HEK293 (cell line): ENCODE data around the gene UNC93A.
"Not testable (repeated sequence)": the region's sequence is repeated elsewhere in the genome, so short reads cannot be mapped to it uniquely, and the experiment has no call there.

ENCODE experiments used
- CTCF ChIA-PET: fragments of 350-600 bp; formaldehyde crosslinking; extraction: SDS; loops from one replicate; lab custom pipeline; 2021; ENCODE audit warnings: antibody characterized with exemption; lab: Yijun Ruan, JAX
- POLR2A ChIA-PET: fragments of 300-600 bp; formaldehyde crosslinking; extraction: SDS; loops from one replicate; lab custom pipeline; 2020; ENCODE audit warnings: antibody characterized with exemption, inconsistent platforms; lab: Yijun Ruan, JAX
- H3K27ac ChIP-seq: fragments of 200-500 bp; sonication (Bioruptor generic); 2 replicates; pipeline ENCODE4 v1.5.1; 2014; ENCODE audit warnings: low read depth, low read length, control low read depth, inconsistent platforms; ENCODE audit errors: extremely low read depth
- H3K36me3 ChIP-seq, 2 experiments: fragments of 200-500 bp in 1 of 2; sonication (Bioruptor generic) in 1 of 2; 1 replicate in 1 of 2; 2 replicates in 1 of 2; pipeline ENCODE4 v1.5.1; 2014 to 2017; ENCODE audit warnings: inconsistent platforms in 2 of 2, low read length in 2 of 2; ENCODE audit not compliant: control insufficient read depth in 2 of 2, insufficient read depth in 1 of 2
- H3K4me1 ChIP-seq: fragments of 200-500 bp; sonication (Bioruptor generic); 2 replicates; pipeline ENCODE4 v1.5.1; 2014; ENCODE audit warnings: mild to moderate bottlenecking, low read length, inconsistent platforms; ENCODE audit not compliant: control insufficient read depth, insufficient read depth
- H3K4me3 ChIP-seq: 2 replicates; pipeline ENCODE4 v1.5.1; 2011; ENCODE audit warnings: low read depth, mild to moderate bottlenecking, control low read depth, low read length, moderate library complexity
- H3K9me3 ChIP-seq: fragments of 200-500 bp; sonication (Bioruptor generic); 2 replicates; pipeline ENCODE4 v1.5.1; 2014; ENCODE audit warnings: low read depth, low read length, inconsistent platforms; ENCODE audit not compliant: control insufficient read depth, insufficient read depth
- KLF10 ChIP-seq: fragments of 450-650 bp; IDR thresholded peaks from 2 replicates; pipeline ENCODE4 v1.5.1; 2018; ENCODE audit warnings: missing biosample characterization, mild to moderate bottlenecking, missing genetic modification characterization
- KLF8 ChIP-seq: fragments of 450-650 bp; formaldehyde crosslinking; IDR thresholded peaks from 2 replicates; pipeline ENCODE4 v1.5.1; 2016; ENCODE audit warnings: missing biosample characterization, missing genetic modification characterization
- PRDM1 ChIP-seq: fragments of 450-650 bp; formaldehyde crosslinking; IDR thresholded peaks from 2 replicates; pipeline ENCODE4; 2016; ENCODE audit warnings: missing biosample characterization, missing genetic modification characterization
- PRDM10 ChIP-seq: fragments of 450-650 bp; formaldehyde crosslinking; IDR thresholded peaks from 2 replicates; pipeline ENCODE4 v1.5.1; 2016; ENCODE audit warnings: missing biosample characterization, missing genetic modification characterization
- YY1 ChIP-seq: fragments of 450-650 bp; formaldehyde crosslinking; IDR thresholded peaks from 2 replicates; pipeline ENCODE4 v1.5.1; 2018; ENCODE audit warnings: missing biosample characterization, missing genetic modification characterization
- ZIC2 ChIP-seq: fragments of 450-650 bp; formaldehyde crosslinking; IDR thresholded peaks from 2 replicates; pipeline ENCODE4 v1.5.1; 2016; ENCODE audit warnings: missing biosample characterization, missing genetic modification characterization
- ZNF169 ChIP-seq: fragments of 450-650 bp; formaldehyde crosslinking; IDR thresholded peaks from 2 replicates; pipeline ENCODE4 v1.5.1; 2016; ENCODE audit warnings: missing biosample characterization, missing genetic modification characterization
- ZNF423 ChIP-seq: fragments of 450-650 bp; formaldehyde crosslinking; IDR thresholded peaks from 2 replicates; pipeline ENCODE4 v1.5.1; 2016; ENCODE audit warnings: missing biosample characterization, missing genetic modification characterization
- ZNF48 ChIP-seq: fragments of 450-650 bp; formaldehyde crosslinking; IDR thresholded peaks from 2 replicates; pipeline ENCODE4 v1.5.1; 2016; ENCODE audit warnings: missing biosample characterization, missing genetic modification characterization
- ZNF513 ChIP-seq: fragments of 450-650 bp; IDR thresholded peaks from 2 replicates; pipeline ENCODE4 v1.5.1; 2018; ENCODE audit warnings: missing biosample characterization, missing genetic modification characterization
- ZNF518A ChIP-seq: fragments of 450-650 bp; formaldehyde crosslinking; conservative IDR thresholded peaks from 2 replicates; pipeline ENCODE4 v1.5.1; 2016; ENCODE audit warnings: low read depth, missing biosample characterization, missing genetic modification characterization
- ZNF629 ChIP-seq: fragments of 450-650 bp; formaldehyde crosslinking; IDR thresholded peaks from 2 replicates; pipeline ENCODE4 v1.5.1; 2017; ENCODE audit warnings: missing biosample characterization, missing genetic modification characterization
- ZNF639 ChIP-seq: fragments of 450-650 bp; formaldehyde crosslinking; IDR thresholded peaks from 2 replicates; pipeline ENCODE4 v1.5.1; 2016; ENCODE audit warnings: missing biosample characterization, missing genetic modification characterization
- ZNF692 ChIP-seq: fragments of 450-650 bp; formaldehyde crosslinking; IDR thresholded peaks from 2 replicates; pipeline ENCODE4 v1.5.1; 2016; ENCODE audit warnings: missing biosample characterization, missing genetic modification characterization
- ZSCAN4 ChIP-seq: fragments of 450-650 bp; formaldehyde crosslinking; IDR thresholded peaks from 2 replicates; pipeline ENCODE4 v1.5.1; 2017; ENCODE audit warnings: missing biosample characterization, missing genetic modification characterization

Gene UNC93A

GRCh38 chr6:167285077-167285770 is 5.9 kb upstream of the UNC93A start:
- H3K27ac ChIP-seq: no peak overlapping the region
- ChIA-PET CTCF (interaction anchor here (0.7 to 1.5 kb wide), 4 partner anchors 67 to 86 kb away, joined by 3 to 4 read pairs (median 3); no protein-coding TSS in a partner anchor), POLR2A (interaction anchor here (0.6 kb wide), 1 partner anchor 9 kb away, joined by 4 read pairs; no protein-coding TSS in a partner anchor)
- no peaks in the 10 kb centered on the region for H3K4me1 ChIP-seq
- no peaks in the 10 kb centered on the region for H3K36me3 ChIP-seq
- no peak overlapping the region for H3K4me3 ChIP-seq
- TF ChIP-seq PRDM10 (tag by site-specific recombination): no peak
- no peak for TF ChIP-seq ZNF692 (tag by site-specific recombination)
- no peak for TF ChIP-seq ZNF629 (tag by site-specific recombination)
- TF ChIP-seq YY1: no peak
- TF ChIP-seq ZNF48: no peak
- no peak for TF ChIP-seq ZNF639
- TF ChIP-seq ZNF169: no peak
- TF ChIP-seq KLF10 (tag by site-specific recombination): no peak
- no peak for TF ChIP-seq ZNF423 (tag by site-specific recombination)
- no peak for TF ChIP-seq ZIC2
- TF ChIP-seq ZNF518A (tag by site-specific recombination): no peak
- no peaks in the 10 kb centered on the region for H3K9me3 ChIP-seq

GRCh38 chr6:167287513-167288048 is 3.5 kb upstream of the UNC93A start:
- ChIA-PET POLR2A (no interaction called here), CTCF (interaction anchor here (0.6 to 1.4 kb wide), 9 partner anchors 64 to 722 kb away, joined by 3 to 8 read pairs (median 3); no protein-coding TSS in a partner anchor)
- Histone ChIP-seq H3K9me3 (no peaks in the 10 kb centered on the region), H3K27ac (no peak overlapping the region), H3K4me1 (no peaks in the 10 kb centered on the region), H3K4me3 (no peak overlapping the region), H3K36me3 (no peaks in the 10 kb centered on the region)
- TF ChIP-seq KLF8 (tag by site-specific recombination) (no peak), PRDM1 (tag by site-specific recombination) (no peak), ZNF513 (tag by site-specific recombination) (no peak), ZSCAN4 (peak; percentile 77)

- H3K36me3 ChIP-seq, H3K27ac ChIP-seq, POLR2A ChIA-PET, H3K4me1 ChIP-seq, H3K4me3 ChIP-seq, H3K9me3 ChIP-seq: not testable (repeated sequence)
- CTCF ChIA-PET: interaction anchor here (0.7 to 3.4 kb wide), 10 partner anchors 9 to 390 kb away, joined by 3 to 25 read pairs (median 3); no protein-coding TSS in a partner anchor
Observed at GRCh38 chr6:167288591-167289225, 2.4 kb upstream of the UNC93A start.
